Activated T-cell treated with anti-CD3 and anti-CD28 coated beads, Interleukin-2, amount 50 U/mL, for 1 hour (primary cell): ENCODE data around the gene LDB3.
"Not testable (repeated sequence)": the region's sequence is repeated elsewhere in the genome, so short reads cannot be mapped to it uniquely, and the experiment has no call there.

Source experiments
- DNase-seq: peaks from one replicate; pipeline ENCODE4 v3.0.0-alpha.2; 2020

LDB3 gene

DNA sequence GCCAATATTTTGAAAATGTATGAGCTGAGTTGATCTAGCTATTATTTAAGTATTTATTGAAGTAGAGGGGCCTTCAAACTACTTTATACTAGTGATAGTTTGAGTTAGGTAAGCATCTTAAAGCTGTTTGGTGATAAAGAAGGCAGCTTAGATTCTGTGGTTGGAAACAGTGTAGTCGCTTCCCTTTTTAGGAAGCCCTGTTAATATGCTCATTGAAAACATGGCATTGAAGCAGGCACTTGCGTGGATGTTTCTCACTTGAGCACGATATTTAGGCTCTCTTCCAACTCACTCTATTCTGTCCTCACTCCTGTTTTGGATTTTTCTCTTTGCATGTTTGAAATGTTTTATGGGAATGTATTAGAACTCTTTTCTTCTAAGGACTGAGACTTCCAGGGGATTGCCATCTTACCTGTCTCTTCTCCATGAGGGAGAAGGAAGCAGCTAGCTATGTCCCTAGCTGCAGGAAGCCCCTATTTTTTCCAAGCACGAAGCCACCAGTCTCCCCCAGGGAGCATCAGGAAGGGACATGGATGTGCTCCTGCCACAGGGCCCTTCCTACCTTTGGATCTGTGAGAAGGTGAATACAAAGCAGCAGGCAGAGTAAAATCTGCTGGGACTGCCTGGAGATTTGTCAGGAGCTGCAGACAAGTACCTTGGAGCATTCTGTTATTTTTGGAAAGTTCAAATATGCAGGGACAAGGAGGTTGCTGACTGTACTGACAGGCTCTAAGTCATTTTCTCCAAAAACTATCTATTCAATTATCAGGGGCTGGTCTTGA is 66.1 kb downstream of the LDB3 start:
- DNase-seq = no peak

DNA sequence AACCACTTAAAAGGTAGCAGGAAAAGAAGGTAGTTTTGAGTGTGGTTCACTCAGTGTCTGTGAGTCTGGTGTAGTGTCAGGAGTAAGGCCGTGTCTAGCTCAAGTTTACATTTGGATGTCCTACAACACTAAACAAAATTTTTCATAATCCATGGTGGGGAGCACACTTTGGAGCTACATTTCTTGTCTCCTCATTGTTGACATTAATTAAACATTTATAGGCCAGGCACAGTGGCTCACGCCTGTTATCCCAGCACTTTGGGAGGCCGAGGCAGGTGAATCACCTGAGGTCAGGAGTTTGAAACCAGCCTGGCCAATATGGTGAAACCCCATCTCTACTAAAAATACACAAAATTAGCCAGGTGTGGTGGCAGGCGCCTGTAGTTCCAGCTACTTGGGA is 67.0 kb downstream of the LDB3 start:
- DNase-seq = not testable (repeated sequence)

DNA sequence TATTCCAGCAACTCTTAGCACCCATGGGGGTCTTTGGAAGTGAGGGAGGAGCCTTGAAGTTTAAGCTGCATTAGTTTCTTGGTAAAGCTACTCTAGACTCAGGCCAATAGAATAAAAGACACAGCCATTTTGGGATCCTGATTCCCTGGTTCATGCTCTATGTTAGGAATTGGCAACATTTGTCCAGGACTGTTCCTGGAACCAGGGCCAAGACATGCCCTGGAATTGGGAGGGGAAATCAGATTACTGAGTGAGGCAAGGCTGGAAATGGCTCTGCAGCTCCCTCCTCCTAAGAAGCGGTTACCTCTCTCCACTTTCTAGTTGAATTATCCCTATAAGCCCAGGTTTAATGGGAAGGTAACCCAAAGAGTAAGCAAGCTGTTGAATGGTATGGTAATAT is 73.9 kb downstream of the LDB3 start:
- DNase-seq = no peak

DNA sequence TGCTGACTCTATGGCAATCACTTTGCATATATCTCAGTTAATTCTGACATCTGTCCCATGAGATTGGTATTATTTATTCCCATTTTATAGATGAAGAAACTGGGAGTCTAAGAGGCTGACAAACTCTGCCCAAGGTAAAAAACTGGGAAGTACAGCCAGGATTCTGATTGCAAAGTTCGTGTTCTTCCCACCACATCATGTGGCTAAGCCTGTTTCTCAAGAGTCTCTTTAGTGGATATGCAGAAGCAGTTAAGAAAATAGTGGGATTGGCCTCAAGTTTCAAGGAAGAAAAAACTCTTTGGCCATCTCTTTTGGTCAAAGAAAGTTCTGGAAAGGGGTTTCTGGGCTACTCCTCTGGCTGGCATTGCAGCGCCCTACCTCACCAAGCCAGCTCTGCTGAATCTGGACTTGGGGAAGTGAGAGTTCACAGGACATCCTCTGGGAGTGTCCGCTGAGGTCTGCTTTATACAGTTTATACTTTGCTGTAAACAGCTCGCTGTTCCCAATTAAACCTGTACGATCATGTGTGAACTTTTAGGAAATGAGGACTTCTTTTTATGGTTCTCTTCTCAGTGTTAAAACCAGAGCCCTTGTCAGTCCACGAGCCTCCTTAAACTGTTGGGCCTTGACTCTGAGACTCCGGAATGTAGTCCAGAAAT is 75.9 kb downstream of the LDB3 start:
- DNase-seq = no peak

DNA sequence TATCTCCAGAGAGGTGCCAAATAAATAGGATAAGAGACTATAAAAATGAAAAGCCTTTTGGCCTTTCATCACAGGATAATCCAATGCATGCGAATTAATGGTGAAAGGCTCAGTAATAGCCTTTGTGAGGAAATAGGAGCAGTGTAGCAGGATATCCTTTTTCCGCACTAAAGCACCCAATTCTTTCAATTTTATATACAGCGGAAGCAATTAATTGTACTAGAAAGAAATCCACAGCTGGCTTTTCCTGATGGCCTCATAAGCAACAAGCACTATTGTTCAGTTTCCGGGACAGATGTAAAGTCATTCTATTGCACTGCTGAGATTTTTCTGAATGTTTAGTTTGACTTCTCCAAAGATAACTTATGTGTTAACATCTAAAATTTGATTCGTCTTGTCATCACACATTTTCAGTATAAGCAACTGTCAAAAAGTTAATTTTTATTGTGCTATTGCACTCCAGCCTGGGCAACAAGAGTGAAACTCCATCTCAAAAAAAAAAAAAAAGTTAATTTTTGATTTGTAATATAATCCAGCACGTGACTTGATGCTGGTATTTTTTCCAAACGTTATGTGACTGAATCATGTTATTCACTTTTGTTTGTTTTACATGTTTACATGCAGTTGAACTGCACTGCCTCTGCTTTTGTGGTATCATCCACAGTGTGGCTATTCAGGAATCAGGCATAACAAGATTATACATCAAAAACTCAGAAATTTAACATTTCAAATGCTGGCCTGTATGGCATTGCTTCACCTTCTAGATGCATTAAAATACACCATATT is 79.7 kb downstream of the LDB3 start:
- DNase-seq = no peak

DNA sequence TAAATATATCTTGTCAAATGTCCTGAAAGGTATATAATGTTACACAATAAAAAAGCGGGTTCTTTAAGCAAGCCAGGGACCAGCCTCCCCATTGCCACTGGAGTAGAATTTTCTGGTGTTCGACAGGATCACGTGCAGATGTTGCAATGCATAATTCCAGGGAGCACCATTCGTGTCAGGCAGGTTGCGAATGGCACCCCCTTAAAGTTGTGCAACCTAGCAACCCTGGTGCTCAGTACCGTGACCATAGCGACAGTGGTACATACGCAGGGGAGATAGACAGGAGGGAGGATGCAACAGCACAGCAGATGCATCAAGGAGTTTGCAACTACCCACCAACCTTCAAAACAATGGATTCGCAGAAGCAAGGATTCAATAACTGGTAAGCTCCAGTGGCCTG is 81.5 kb downstream of the LDB3 start:
- no peak for DNase-seq

DNA sequence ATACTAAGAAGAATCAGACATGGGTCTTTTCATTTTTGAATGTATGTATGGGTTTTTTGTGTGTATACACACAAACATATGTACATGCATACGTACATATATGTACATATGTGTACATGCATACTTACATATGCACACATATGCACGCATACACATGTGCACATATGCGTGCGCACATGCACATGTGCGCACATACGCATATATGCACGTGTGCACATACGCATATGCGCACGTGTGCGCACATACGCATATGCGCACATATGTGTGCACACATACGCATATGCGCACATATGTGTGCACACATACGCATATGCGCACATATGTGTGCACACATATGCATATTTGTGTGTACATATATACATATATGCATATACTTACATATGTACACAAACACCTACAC is 83.2 kb downstream of the LDB3 start:
- DNase-seq = no peak

DNA sequence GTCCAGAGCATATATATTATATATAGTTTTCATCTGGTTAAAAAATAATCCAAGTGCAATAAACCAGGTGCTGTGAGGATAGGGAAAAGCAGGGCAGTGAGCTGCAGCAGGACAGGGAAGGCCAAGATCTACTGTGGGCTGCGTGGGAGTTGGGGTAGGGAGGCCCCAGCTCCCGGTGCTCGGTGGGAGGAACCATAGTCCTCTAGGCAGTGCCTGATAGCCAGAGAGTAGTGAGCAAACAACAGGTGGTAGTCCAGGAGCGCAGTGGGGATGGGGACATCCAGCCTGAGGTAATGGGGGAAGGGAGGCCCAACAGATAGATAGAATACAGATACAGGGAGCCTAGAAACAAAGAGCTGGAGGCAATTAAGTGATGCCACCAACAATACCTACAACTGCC is 84.0 kb downstream of the LDB3 start:
- DNase-seq = no peak

DNA sequence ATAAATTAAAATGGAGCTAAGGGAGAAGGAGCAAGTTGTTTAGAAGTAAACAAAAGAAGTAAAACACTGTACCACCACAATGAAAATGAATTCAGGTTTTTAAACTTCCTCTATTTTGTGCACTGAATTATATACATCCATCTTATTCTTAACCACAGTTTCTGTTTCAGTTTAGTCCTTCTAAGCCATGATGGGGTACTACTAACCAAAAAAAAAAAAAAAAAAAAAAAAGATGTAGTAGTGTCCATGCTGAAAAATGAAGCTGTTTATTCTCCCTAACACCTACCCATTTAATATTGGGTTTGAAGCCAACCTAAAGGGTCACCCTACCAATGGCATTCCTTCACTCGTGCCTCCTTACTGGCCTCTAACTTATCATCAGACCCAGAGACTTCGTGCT is 84.7 kb downstream of the LDB3 start:
- DNase-seq = no peak

DNA sequence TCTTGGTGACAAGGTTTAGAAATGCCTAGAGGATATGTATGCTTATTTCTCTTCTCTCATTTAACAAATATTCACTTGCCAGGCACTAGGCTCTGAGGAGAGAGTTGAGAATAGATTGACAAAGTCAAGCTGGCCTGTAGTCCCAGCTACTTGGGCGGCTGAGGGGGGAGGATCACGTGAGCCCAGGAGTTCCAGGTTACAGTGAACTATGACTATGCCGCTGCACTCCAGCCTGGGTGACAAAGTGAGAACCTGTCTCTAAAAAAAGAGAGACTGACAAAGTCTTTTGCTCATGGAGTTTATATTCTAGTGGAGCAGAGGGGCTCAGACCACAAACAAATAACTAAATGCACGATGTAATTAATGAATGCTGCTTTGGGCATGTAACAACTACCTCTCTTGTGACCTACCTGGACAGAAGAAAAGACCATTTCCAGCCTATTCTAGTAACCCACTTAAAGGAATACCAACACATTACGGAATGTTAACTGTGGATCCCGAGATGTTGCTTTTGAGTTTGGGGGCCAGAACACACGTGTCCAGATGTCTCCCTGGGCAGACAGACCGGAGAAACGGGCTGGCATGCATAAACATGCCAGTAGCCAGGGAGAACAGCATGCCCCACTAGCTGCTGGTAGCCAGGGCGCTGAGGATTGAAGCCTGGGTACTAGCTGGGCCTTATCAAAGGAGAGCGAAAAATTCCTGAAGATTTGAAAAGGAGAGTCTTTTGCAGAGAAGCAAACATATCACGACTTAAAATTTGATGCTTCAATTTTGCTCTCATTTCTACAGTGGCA is 85.5 kb downstream of the LDB3 start:
- DNase-seq = no peak

DNA sequence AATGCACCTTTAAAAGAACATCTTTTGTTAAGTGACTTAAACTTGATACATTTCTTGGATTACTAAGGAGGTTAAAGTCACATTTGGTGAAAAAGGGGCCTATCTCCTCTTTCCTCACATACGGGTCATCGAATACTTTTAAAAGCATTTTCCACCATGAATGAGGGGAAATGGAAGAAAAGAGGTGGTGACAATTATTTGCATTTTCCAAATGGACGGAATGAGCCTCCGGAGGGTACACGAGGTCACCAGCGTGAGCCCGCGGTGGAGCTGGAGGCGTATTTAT is 87.1 kb downstream of the LDB3 start:
- no peak for DNase-seq

DNA sequence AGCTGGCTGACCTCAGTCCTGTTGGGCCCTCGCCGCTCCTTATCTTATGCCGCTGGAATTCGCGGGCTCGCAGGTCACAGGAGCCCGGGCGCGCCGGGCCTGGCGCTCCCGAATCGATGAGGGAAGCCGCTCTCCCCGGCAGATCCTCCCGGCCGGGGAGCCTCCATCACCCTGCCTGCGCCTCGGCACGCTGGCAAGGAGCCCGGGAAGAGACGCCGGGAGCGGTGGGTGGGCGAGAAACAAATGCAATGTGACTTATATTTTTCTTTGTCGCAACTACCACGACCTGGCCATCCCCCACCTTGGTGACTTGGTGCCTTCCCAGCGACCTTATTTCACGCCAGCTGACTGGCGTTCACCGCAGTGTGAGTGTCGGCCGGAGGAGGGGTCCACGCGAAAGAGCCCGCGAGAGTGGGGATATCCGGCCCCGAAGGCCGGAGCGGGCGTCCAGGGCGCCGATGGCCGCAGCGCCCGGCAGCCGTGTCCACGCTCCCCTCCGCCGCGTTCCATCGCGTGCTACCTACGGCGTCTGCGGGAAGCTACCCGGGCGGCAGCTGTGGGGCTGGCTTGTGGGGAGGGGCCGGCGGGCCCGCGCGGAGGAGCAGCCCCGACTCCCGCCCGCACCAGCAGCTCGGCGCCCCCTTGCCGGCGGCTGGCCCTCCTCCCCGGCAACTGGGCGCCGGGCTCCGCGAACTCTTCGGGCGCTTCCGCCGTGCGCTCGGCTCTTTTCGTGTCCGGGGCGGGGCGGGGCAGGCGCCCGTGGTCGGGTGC is 87.6 kb downstream of the LDB3 start:
- DNase-seq = peak; percentile 90

DNA sequence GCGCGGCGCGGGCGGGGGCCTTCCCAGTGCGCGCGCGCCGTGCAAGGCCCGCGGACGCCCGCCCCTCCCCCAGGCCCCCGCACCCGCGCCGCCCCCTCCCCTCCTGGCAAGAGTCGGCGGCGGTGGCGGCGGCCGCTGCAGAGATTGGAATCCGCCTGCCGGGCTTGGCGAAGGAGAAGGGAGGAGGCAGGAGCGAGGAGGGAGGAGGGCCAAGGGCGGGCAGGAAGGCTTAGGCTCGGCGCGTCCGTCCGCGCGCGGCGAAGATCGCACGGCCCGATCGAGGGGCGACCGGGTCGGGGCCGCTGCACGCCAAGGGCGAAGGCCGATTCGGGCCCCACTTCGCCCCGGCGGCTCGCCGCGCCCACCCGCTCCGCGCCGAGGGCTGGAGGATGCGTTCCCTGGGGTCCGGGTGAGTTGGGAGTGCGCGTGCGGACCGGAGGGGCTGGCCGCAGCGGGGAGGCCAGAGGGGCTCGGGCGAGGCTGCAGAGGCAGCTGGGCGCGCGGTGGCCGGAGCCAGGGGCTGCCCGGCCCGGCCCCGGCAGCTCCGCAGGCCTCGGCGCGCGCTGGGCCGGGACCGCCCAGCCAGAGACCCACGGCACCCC is 88.3 kb downstream of the LDB3 start, which contains the start of gene BMPR1A:
TSS of gene BMPR1A (plus strand) at position 109 of the 602 bp plus-strand sequence. CDS start 119,400 bp downstream, outside the sequence.
- DNase-seq = no peak

DNA sequence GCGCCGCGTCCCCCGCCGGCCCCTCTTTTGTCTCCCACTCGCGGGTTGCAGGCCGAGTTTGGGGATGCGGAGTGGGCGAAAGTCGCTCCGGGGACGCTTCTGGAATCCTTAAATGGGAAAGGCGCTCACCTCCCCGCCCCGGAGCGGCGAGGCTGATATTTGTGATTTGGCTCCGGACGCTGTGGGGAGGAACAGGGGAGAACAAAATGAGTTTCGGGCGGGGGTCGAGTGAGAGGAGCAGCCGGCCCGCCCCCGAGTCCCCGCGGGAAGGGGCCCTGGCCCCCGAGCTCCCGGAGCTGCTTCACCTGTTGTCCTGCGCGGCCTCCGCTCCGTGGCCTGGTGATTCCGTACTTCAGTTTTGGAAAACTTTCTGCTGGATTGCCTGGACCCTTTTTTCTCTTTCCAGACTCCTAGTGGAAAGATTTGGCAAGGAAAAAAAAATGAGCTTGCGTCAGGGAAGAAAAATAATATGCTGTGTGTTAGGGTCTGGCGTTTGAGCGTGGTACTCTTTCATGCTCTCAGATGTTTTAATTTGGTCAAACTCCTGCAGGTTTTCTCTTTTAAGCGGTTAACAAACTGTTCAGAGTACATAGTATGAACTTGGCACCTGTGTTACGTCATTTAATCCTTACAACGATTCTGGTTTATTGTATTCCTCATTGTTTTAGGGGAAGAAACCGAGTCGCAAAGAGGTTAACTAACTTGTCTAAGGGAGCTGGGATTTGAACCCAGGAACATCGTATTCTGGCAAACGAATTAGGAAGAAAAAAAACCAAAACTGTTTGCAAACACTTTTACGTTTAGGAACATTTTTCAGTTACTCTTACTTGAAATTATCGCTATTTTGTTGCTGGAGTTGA is 89.0 kb downstream of the LDB3 start:
- peak; percentile 36 for DNase-seq

DNA sequence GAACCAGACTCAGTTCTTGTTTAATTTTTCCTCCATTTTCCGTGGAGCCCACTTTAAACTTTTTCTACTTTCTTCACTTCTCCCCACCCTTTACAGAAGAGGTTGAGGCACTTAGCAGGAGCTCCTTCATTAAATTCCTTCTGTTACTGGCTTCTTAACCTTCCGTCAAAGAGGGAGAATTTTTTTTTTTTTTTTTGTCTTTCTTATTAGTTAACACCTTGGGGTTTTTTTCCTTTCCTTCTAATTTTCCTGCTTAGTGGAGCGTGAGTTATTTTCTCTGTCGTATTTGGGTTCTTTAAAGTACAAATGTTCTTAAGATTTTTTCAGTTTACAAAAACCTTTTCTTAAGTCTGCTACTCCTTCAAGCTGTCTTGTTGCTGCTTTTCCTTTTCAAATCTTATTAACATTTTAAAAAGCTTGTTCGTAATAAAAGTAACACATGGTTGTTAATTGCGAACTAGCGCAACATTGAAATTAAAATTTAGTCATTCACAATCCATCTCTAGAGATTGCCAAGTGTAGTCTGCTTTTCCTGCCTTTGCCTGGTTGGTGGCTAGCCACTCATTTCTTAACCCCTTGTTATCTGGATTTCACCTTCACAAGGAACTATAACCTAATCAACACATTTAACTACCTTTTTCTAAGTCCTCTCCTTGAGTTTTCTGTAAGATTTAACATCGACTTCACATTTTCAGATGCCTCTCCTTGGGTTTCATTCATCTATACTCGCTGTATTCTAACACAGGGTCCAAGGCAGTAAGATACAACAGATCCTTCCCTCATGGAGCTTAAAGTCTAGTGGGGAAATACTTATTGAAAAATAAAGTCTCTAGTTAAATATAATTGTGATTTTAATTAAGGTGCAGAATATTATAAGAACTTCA is 90.1 kb downstream of the LDB3 start:
- no peak for DNase-seq

DNA sequence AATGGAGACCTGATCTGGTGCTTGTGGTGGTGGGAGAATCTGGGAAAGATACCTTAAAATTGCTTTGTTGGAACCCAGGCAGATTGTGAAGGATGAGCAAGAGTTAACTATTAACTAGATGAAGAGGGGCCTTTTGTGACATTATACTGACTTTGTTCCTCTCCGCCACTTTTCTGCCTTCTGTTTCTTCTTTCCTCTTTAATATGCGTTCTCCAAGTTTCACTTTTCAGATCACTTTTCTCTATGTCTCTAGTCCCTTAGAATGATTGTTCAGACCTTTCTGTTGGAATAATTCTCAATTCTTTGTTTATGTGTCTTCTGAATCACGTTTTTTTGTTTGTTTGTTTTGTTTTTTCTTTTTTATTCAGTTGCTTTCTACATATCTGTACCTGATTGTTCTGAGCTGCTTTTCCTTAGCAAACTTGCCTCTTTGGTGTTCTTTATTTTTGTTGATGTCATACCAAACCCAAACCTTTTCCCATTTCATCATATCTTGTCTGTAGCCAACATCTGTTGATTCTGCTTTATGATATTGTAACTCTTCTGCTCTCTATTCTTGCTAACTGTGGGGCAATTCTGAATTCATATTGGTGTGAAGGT is 90.9 kb downstream of the LDB3 start:
- DNase-seq = no peak

DNA sequence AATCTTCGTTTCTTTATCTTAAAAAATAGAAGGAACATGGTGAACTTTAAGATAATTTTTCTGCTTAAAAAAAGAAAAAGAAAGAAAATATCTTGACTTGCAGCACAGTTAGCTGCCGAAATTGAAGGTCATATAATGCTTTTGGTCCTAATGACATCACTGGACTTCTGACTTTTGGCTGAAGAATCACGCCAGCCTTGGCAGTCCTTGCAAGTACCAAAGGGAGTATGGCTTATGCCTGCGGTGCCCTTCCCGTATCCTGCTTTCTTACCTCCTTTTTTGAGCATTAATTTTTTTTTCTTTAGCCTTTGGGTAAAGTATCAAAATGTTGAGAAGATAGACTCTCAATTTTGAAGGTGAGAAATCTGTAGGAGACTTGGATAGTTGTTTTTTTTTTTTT is 95.1 kb downstream of the LDB3 start:
- DNase-seq = no peak

DNA sequence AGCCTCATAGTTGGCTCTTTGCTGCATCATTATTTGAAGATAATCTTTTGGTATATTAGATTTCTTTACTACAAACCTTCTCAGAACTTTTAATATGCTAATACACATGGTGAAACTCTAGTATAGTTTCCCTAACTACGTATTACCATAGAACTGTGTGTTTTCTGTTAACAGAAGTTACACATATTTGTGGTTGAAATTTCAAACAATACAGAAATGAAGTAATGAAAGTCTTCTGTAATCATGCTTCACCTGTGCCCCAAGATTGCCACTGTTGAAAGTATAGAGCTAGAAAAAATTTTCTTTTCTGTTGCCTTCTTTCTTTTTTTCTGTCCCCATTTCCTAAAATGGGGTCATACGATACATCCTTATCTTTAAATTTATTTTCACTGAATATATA is 97.2 kb downstream of the LDB3 start:
- no peak for DNase-seq

DNA sequence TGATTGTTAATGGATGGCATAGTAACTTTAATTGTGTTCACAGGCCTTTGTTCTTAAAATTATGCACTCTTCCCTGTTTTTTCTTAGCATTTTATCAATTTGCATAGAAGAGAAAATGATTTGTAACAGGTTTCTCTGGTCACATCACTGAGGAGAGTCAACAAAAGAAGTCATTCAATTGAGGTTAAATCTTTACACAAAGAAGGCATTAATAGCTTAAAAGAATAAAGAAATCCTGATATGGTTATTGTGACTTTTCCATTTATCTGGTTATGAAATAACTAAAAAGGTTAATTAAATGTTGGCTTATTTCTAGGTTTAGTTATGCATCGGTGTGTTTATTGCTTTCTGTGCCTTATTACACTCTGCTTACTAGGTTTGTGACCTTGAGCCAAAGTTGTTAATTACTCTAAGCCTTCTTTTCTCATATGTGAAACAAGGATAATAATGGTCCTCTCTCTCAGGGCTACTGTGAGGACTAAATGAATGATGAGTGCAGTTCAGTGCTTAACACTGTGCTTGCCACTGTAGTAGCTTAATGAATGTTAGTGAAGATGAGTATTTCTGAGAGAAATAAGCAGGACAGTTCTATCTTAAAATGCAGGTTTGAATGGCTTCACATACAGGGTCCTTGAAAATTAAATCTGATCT is 100.2 kb downstream of the LDB3 start:
- no peak for DNase-seq
